Spleen (tissue), 11 donors: ENCODE data around the gene PNPLA1. TPM values are rescaled to one million over a fixed set of nuclear protein-coding genes. Genes with fewer than 3 reads are reported as not detected.

Experiments used
- DNase-seq: peaks from one replicate; pipeline ENCODE4 v3.0.0-alpha.2; 2020
- H3K27ac ChIP-seq, 8 donors: fragments of 200-600 bp; sonication (generic) in 7 of 8; 1 replicate in 4 of 8; 2 replicates in 4 of 8; pipeline versions ENCODE4 v1.5.0 to v1.8.0; 2016 to 2021; ENCODE audit warnings: inconsistent platforms in 4 of 8, mild to moderate bottlenecking in 4 of 8, moderate library complexity in 1 of 8
- H3K27me3 ChIP-seq, 7 donors: fragments of 200-600 bp; sonication (generic) in 6 of 7; replicated peaks in 1 of 7; 1 replicate in 4 of 7; 2 replicates in 3 of 7; pipeline versions ENCODE4 v1.5.0 to v1.8.0; 2016 to 2021; ENCODE audit warnings: inconsistent platforms in 3 of 7, mild to moderate bottlenecking in 1 of 7
- H3K36me3 ChIP-seq, 6 donors: fragments of 200-600 bp; sonication (generic) in 5 of 6; 1 replicate in 4 of 6; 2 replicates in 2 of 6; pipeline versions ENCODE4 v1.5.0 to v1.8.0; 2016 to 2021; ENCODE audit warnings: inconsistent platforms in 2 of 6
- H3K4me1 ChIP-seq, 6 donors: fragments of 200-600 bp; sonication (generic) in 5 of 6; 1 replicate in 3 of 6; 2 replicates in 3 of 6; pipeline versions ENCODE4 v1.5.0 to v1.8.0; 2016 to 2021; ENCODE audit warnings: inconsistent platforms in 3 of 6
- H3K4me3 ChIP-seq, 8 donors: fragments of 200-600 bp; sonication (generic) in 7 of 8; 1 replicate in 4 of 8; 2 replicates in 4 of 8; pipeline versions ENCODE4 v1.5.0 to v1.8.0; 2016 to 2021; ENCODE audit warnings: inconsistent platforms in 4 of 8, mild to moderate bottlenecking in 4 of 8, moderate library complexity in 2 of 8
- H3K9me3 ChIP-seq, 8 donors: fragments of 200-600 bp; sonication (generic) in 7 of 8; 1 replicate in 4 of 8; 2 replicates in 4 of 8; pipeline versions ENCODE4 v1.5.0 to v1.8.0; 2016 to 2021; ENCODE audit warnings: inconsistent platforms in 4 of 8
- CTCF ChIP-seq, 11 experiments: fragments of 200-600 bp in 7 of 11; fragments of 450-650 bp in 4 of 11; sonication (generic) in 4 of 11; IDR thresholded peaks in 8 of 11; conservative IDR thresholded peaks in 3 of 11; 1 replicate in 7 of 11; 2 replicates in 4 of 11; pipeline versions ENCODE4 v1.4.0 to v1.8.0; 2016 to 2021; ENCODE audit warnings: antibody characterized with exemption in 11 of 11, inconsistent platforms in 4 of 11, mild to moderate bottlenecking in 1 of 11
- POLR2A ChIP-seq, 3 donors: fragments of 450-650 bp; IDR thresholded peaks; one replicate each; pipeline ENCODE4 v1.5.1; 2017; ENCODE audit warnings: antibody characterized with exemption in 3 of 3, mild to moderate bottlenecking in 1 of 3
- POLR2AphosphoS5 ChIP-seq, 3 donors: sonication (generic); formaldehyde crosslinking; IDR thresholded peaks; one replicate each; pipeline ENCODE4 v1.5.1; 2017; ENCODE audit warnings: antibody characterized with exemption in 3 of 3
- WGBS, 5 donors: extraction: QIAGEN DNeasy Blood & Tissue Kit in 3 of 5; methylation state at CpG; one replicate each; pipeline versions ENCODE4 v1.1.5 to v1.1.7; 2013 to 2018; 5-methylcytosine and 5-hydroxymethylcytosine counted together
- intact Hi-C: fragments of 100-400 bp; cut with DNase I; formaldehyde crosslinking; loops from one replicate; pipeline ENCODE4 v1.15.0; 2023; ENCODE audit warnings: low total_unique reads
- polyA plus RNA-seq, 3 donors: library from polyadenylated mRNA; stranded (reverse); fragments of 200-250 nt; gene quantifications; one replicate each; pipeline ENCODE4 v1.2.1, GENCODE V29; 2013
- total RNA-seq, 7 donors: library from RNA; depleted of rRNA in 3 of 7; stranded (reverse); fragments of >200 nt in 3 of 7; fragmentation: NEBNext Ultra II Directional in 4 of 7; extraction: Animal tissue kit (Norgen Biotek cat#: 25700) in 4 of 7; gene quantifications; one replicate each; pipeline versions ENCODE4 v1.1.0 to v1.2.1, GENCODE V29; 2016 to 2021
- donor health status: healthy with polysubstance abuse.
- donor health status: DM: no; HTN: no; CAD: no; lungs with moderate emphysema.
- donor health status: DM: no; HTN: no; CAD: no.
- donor health status: Bipolar disorder and iron deficiency.
- donor health status: healthy.
- donor health status: DM: no; HTN: no; CAD: no.
- donor health status: DM: yes; HTN: yes; CAD: no.

The PNPLA1 gene
- total and polyA plus RNA-seq, 10 donors: 0.05 to 3.7 (median 0.88) TPM

GRCh38 chr6:36331381-36331780 is 61.5 kb downstream of the PNPLA1 start:
- WGBS, 5 donors: 68 to 98% (median 89%) methylated on average over 4 to 6 of the region's 6 CpGs
- no peak for DNase-seq
- no peaks in the 10 kb centered on the region for H3K36me3 ChIP-seq
- peaks cover 0 to 13% (median 0%) of the 10 kb centered on the region in 6 donors for H3K4me1 ChIP-seq
- H3K4me3 ChIP-seq: no peak overlapping the region
- intact Hi-C loops: no loop called here
- TF ChIP-seq POLR2AphosphoS5 (IDR thresholded peaks at IDR 0.05) (no peak), CTCF (IDR thresholded peaks at IDR 0.05 in 8 of 11, conservative IDR thresholded peaks at IDR 0.05 in 3 of 11) (no peak), POLR2A (IDR thresholded peaks at IDR 0.05) (no peak)
- no peaks in the 10 kb centered on the region for H3K9me3 ChIP-seq
- no peak overlapping the region for H3K27ac ChIP-seq
- H3K27me3 ChIP-seq: peaks cover 0 to 68% (median 19%) of the 10 kb centered on the region in 7 donors

GRCh38 chr6:36333171-36333895 is 63.5 kb downstream of the PNPLA1 start:
- H3K9me3 ChIP-seq: no peaks in the 10 kb centered on the region
- no peak for DNase-seq
- peaks cover 0 to 24% (median 0%) of the 10 kb centered on the region in 6 donors for H3K4me1 ChIP-seq
- H3K4me3 ChIP-seq: no peak overlapping the region
- intact Hi-C loops: no loop called here
- TF ChIP-seq POLR2A (IDR thresholded peaks at IDR 0.05) (no peak), POLR2AphosphoS5 (IDR thresholded peaks at IDR 0.05) (no peak), CTCF (IDR thresholded peaks at IDR 0.05 in 8 of 11, conservative IDR thresholded peaks at IDR 0.05 in 3 of 11) (no peak)
- no peak overlapping the region for H3K27ac ChIP-seq
- WGBS, 5 donors: 58 to 70% (median 60%) methylated on average over 8 of the region's 8 CpGs
- H3K27me3 ChIP-seq: peaks cover 0 to 67% (median 19%) of the 10 kb centered on the region in 7 donors
- H3K36me3 ChIP-seq: no peaks in the 10 kb centered on the region

- DNase-seq: no peak
- TF ChIP-seq POLR2AphosphoS5 (IDR thresholded peaks at IDR 0.05): no peak
- no peak for TF ChIP-seq POLR2A (IDR thresholded peaks at IDR 0.05)
- TF ChIP-seq CTCF (IDR thresholded peaks at IDR 0.05 in 8 of 11, conservative IDR thresholded peaks at IDR 0.05 in 3 of 11): no peak
- Histone ChIP-seq H3K27ac (peak overlapping the region in 1 of 8 donors; percentile 26), H3K4me3 (no peak overlapping the region), H3K9me3 (no peaks in the 10 kb centered on the region), H3K27me3 (peaks cover 0 to 63% (median 19%) of the 10 kb centered on the region in 7 donors), H3K36me3 (no peaks in the 10 kb centered on the region), H3K4me1 (peaks cover 0 to 24% (median 0%) of the 10 kb centered on the region in 6 donors)
- intact Hi-C loops: no loop called here
- WGBS, 5 donors: 39 to 48% (median 46%) methylated on average over 20 of the region's 20 CpGs
Observed at GRCh38 chr6:36333931-36334725, 64.3 kb downstream of the PNPLA1 start.
